ENCODE data around the gene PRR5. TPM values are rescaled to one million over a fixed set of nuclear protein-coding genes. Genes with fewer than 3 reads are reported as not detected.

Gene PRR5
- total RNA-seq, 3 donors from 2014 or later, result 23.7 to 39.5 (median 29.5) TPM

- no peak for TF ChIP-seq POLR2AphosphoS5 (IDR thresholded peaks at IDR 0.05)
- no peak for TF ChIP-seq CTCF (IDR thresholded peaks at IDR 0.05)
- TF ChIP-seq POLR2A (IDR thresholded peaks at IDR 0.05), result no peak
- no peak for DNase-seq (ENCODE audit: low spot score in 2 of 2)
- Histone ChIP-seq H3K9me3 (no peaks in the 10 kb centered on the region), H3K36me3 (no peaks in the 10 kb centered on the region), H3K4me3 (no peak overlapping the region), H3K27ac (no peak overlapping the region), H3K4me1 (no peaks in the 10 kb centered on the region), H3K27me3 (no peaks in the 10 kb centered on the region)
- intact Hi-C loops (cut with DNase I; ENCODE audit: low total_unique reads), result no loop called here
Observed at GRCh38 chr22:44780876-44781449, 79.0 kb downstream of the PRR5 start.

GRCh38 chr22:44782363-44782963 is 80.5 kb downstream of the PRR5 start:
- no peak overlapping the region for H3K4me3 ChIP-seq
- H3K36me3 ChIP-seq, result no peaks in the 10 kb centered on the region
- no peak overlapping the region for H3K27ac ChIP-seq
- no peaks in the 10 kb centered on the region for H3K4me1 ChIP-seq
- H3K27me3 ChIP-seq, result no peaks in the 10 kb centered on the region
- H3K9me3 ChIP-seq, result no peaks in the 10 kb centered on the region
- no peak for DNase-seq (ENCODE audit: low spot score in 2 of 2)
- intact Hi-C loops (cut with DNase I; ENCODE audit: low total_unique reads), result no loop called here
- no peak for TF ChIP-seq POLR2A (IDR thresholded peaks at IDR 0.05)
- no peak for TF ChIP-seq POLR2AphosphoS5 (IDR thresholded peaks at IDR 0.05)
- no peak for TF ChIP-seq CTCF (IDR thresholded peaks at IDR 0.05)

- no peak for TF ChIP-seq CTCF (IDR thresholded peaks at IDR 0.05)
- TF ChIP-seq POLR2A (IDR thresholded peaks at IDR 0.05), result no peak
- no peak for TF ChIP-seq POLR2AphosphoS5 (IDR thresholded peaks at IDR 0.05)
- Histone ChIP-seq H3K9me3 (no peaks in the 10 kb centered on the region), H3K27ac (no peak overlapping the region), H3K27me3 (no peaks in the 10 kb centered on the region), H3K36me3 (no peaks in the 10 kb centered on the region), H3K4me3 (no peak overlapping the region), H3K4me1 (no peaks in the 10 kb centered on the region)
- DNase-seq (ENCODE audit: low spot score in 2 of 2), result no peak
- intact Hi-C loops (cut with DNase I; ENCODE audit: low total_unique reads), result no loop called here
Observed at GRCh38 chr22:44783091-44783490, 81.1 kb downstream of the PRR5 start.

- TF ChIP-seq POLR2A (IDR thresholded peaks at IDR 0.05), result no peak
- no peak for TF ChIP-seq CTCF (IDR thresholded peaks at IDR 0.05)
- no peak for TF ChIP-seq POLR2AphosphoS5 (IDR thresholded peaks at IDR 0.05)
- Histone ChIP-seq H3K36me3 (no peaks in the 10 kb centered on the region), H3K27ac (no peak overlapping the region), H3K4me1 (no peaks in the 10 kb centered on the region), H3K4me3 (no peak overlapping the region), H3K9me3 (no peaks in the 10 kb centered on the region), H3K27me3 (no peaks in the 10 kb centered on the region)
- intact Hi-C loops (cut with DNase I; ENCODE audit: low total_unique reads), result no loop called here
- no peak for DNase-seq (ENCODE audit: low spot score in 2 of 2)
Observed at GRCh38 chr22:44783581-44783980, 81.6 kb downstream of the PRR5 start.

GRCh38 chr22:44786136-44786535 is 84.1 kb downstream of the PRR5 start:
- no peak for DNase-seq (ENCODE audit: low spot score in 2 of 2)
- H3K4me3 ChIP-seq, result no peak overlapping the region
- no peak overlapping the region for H3K27ac ChIP-seq
- TF ChIP-seq POLR2AphosphoS5 (IDR thresholded peaks at IDR 0.05) (no peak), CTCF (IDR thresholded peaks at IDR 0.05) (no peak), POLR2A (IDR thresholded peaks at IDR 0.05) (no peak)
- no peaks in the 10 kb centered on the region for H3K36me3 ChIP-seq
- intact Hi-C loops (cut with DNase I; ENCODE audit: low total_unique reads), result no loop called here
- H3K9me3 ChIP-seq, result no peaks in the 10 kb centered on the region
- no peaks in the 10 kb centered on the region for H3K27me3 ChIP-seq
- H3K4me1 ChIP-seq, result no peaks in the 10 kb centered on the region
